SK-N-MC (cell line): ENCODE data around the gene WDFY3.

Source experiments
- EZH2 ChIP-seq: fragments of 200-600 bp; sonication (generic); IDR thresholded peaks from one replicate; pipeline ENCODE4 v1.6.1; 2017; ENCODE audit warnings: antibody characterized with exemption
- FOXP2 ChIP-seq: optimal IDR thresholded peaks from 2 replicates; pipeline ENCODE3; 2011; ENCODE audit warnings: mild to moderate bottlenecking, moderate library complexity; ENCODE audit not compliant: insufficient read depth; ENCODE audit errors: extremely low read length, control extremely low read depth

DNA sequence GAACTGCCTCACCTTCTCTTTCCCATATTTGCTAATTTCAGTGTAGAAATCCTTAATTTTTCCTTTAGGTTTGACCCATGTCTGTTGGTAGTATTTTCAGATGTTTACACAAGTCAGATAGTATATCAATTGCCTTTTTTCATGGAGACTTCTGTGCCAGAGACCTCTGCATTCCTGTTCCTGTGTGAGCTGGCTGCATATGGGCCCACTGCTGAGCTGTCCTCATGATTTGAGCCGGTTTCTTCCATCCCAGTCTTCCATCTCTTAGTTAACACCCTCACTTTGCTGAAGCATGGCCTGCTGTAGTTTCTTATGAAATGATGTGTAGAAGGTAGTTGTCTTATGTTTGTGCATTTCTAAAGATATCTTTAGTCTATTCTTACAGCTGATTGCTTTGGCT, 343.5 kb downstream of the WDFY3 start:
- no peak for TF ChIP-seq EZH2
- TF ChIP-seq FOXP2, result no peak
